H9 (cell line): Measurements from ENCODE around the gene SMIM9. TPM values are rescaled to one million over a fixed set of nuclear protein-coding genes. Genes with fewer than 3 reads are reported as not detected.

Experiments used
- DNase-seq: peaks from one replicate; pipeline ENCODE4 v3.0.0-alpha.2; 2017
- H2AFZ ChIP-seq: one replicate; pipeline ENCODE4 v1.6.1; 2013; ENCODE audit warnings: mild to moderate bottlenecking, low read length, control low read depth, moderate library complexity
- H2AK5ac ChIP-seq: 2 replicates; pipeline ENCODE4 v1.6.1; 2013; ENCODE audit warnings: low read length, control low read depth, mixed read lengths; ENCODE audit not compliant: insufficient read length
- H2BK120ac ChIP-seq: one replicate; pipeline ENCODE4 v1.6.1; 2013; ENCODE audit warnings: low read depth, mild to moderate bottlenecking, low read length, control low read depth, inconsistent platforms; ENCODE audit not compliant: poor library complexity, severe bottlenecking
- H2BK12ac ChIP-seq: 2 replicates; pipeline ENCODE4 v1.6.1; 2013; ENCODE audit warnings: low read length, control low read depth, mixed read lengths, low read depth; ENCODE audit not compliant: insufficient read length
- H2BK15ac ChIP-seq: 2 replicates; pipeline ENCODE4 v1.6.1; 2013; ENCODE audit warnings: low read depth, low read length, control low read depth
- H2BK20ac ChIP-seq: one replicate; pipeline ENCODE4 v1.6.1; 2013; ENCODE audit warnings: low read depth, mild to moderate bottlenecking, low read length, control low read depth, inconsistent platforms; ENCODE audit not compliant: poor library complexity, severe bottlenecking
- H2BK5ac ChIP-seq: 2 replicates; pipeline ENCODE4 v1.6.1; 2013; ENCODE audit warnings: low read length, control low read depth, mixed read lengths; ENCODE audit not compliant: insufficient read length
- H3K14ac ChIP-seq: 2 replicates; pipeline ENCODE4 v1.6.1; 2013; ENCODE audit warnings: low read length, control low read depth; ENCODE audit not compliant: insufficient read depth
- H3K18ac ChIP-seq: 2 replicates; pipeline ENCODE4 v1.6.1; 2013; ENCODE audit warnings: low read depth, mild to moderate bottlenecking, mixed read lengths, low read length, control low read depth; ENCODE audit not compliant: insufficient read length
- H3K23ac ChIP-seq: 2 replicates; pipeline ENCODE4 v1.6.1; 2013; ENCODE audit warnings: low read length, control low read depth, mixed read lengths, low read depth; ENCODE audit not compliant: insufficient read length
- H3K23me2 ChIP-seq: 2 replicates; pipeline ENCODE4 v1.6.1; 2013; ENCODE audit warnings: low read depth, mild to moderate bottlenecking, mixed read lengths, low read length, control low read depth; ENCODE audit not compliant: insufficient read length, poor library complexity, severe bottlenecking
- H3K27ac ChIP-seq: 2 replicates; pipeline ENCODE4 v1.5.1; 2013; ENCODE audit warnings: low read length, control low read depth, mixed read lengths, low read depth; ENCODE audit not compliant: insufficient read length
- H3K27me3 ChIP-seq: 2 replicates; pipeline ENCODE4 v1.6.1; 2013; ENCODE audit warnings: low read length, control low read depth, inconsistent platforms; ENCODE audit not compliant: insufficient read depth
- H3K4ac ChIP-seq: 2 replicates; pipeline ENCODE4 v1.6.1; 2013; ENCODE audit warnings: low read depth, mild to moderate bottlenecking, control low read depth, inconsistent platforms, low read length, moderate library complexity
- H3K4me1 ChIP-seq: 2 replicates; pipeline ENCODE4 v1.6.1; 2013; ENCODE audit warnings: low read length, control low read depth, inconsistent platforms; ENCODE audit not compliant: insufficient read depth
- H3K4me2 ChIP-seq: 2 replicates; pipeline ENCODE4 v1.6.1; 2013; ENCODE audit warnings: low read length, control low read depth, mixed read lengths; ENCODE audit not compliant: insufficient read length, insufficient read depth
- H3K56ac ChIP-seq: 2 replicates; pipeline ENCODE4 v1.6.1; 2013; ENCODE audit warnings: low read depth, mild to moderate bottlenecking, mixed read lengths, low read length, control low read depth; ENCODE audit not compliant: insufficient read length
- H3K79me1 ChIP-seq: 2 replicates; pipeline ENCODE4 v1.6.1; 2013; ENCODE audit warnings: low read depth, mild to moderate bottlenecking, moderate library complexity, low read length, control low read depth, inconsistent platforms; ENCODE audit not compliant: insufficient read depth, poor library complexity, severe bottlenecking
- H3K79me2 ChIP-seq: 2 replicates; pipeline ENCODE4 v1.6.1; 2013; ENCODE audit warnings: low read length, control low read depth, inconsistent platforms; ENCODE audit not compliant: insufficient read depth
- H3K9ac ChIP-seq: 2 replicates; pipeline ENCODE4 v1.6.1; 2013; ENCODE audit warnings: low read length, control low read depth, mixed read lengths; ENCODE audit not compliant: insufficient read length; ENCODE audit errors: extremely low read depth
- H3K9me3 ChIP-seq: one replicate; pipeline ENCODE4 v1.6.1; 2013; ENCODE audit warnings: low read depth, low read length, inconsistent platforms; ENCODE audit not compliant: control insufficient read depth
- H3T11ph ChIP-seq: one replicate; pipeline ENCODE4 v1.6.1; 2013; ENCODE audit warnings: mild to moderate bottlenecking, low read length, control low read depth, inconsistent platforms
- H4K20me1 ChIP-seq: one replicate; pipeline ENCODE4 v1.6.1; 2013; ENCODE audit not compliant: control insufficient read depth, insufficient read length, insufficient read depth
- H4K5ac ChIP-seq: 2 replicates; pipeline ENCODE4 v1.6.1; 2013; ENCODE audit warnings: low read depth, mild to moderate bottlenecking, mixed read lengths, low read length, control low read depth; ENCODE audit not compliant: insufficient read length
- H4K8ac ChIP-seq: replicated peaks from 2 replicates; pipeline ENCODE4 v1.6.1; 2013; ENCODE audit warnings: low read length, control low read depth, mixed read lengths, low read depth; ENCODE audit not compliant: insufficient read length
- H4K91ac ChIP-seq: 2 replicates; pipeline ENCODE4 v1.6.1; 2013; ENCODE audit warnings: low read depth, mild to moderate bottlenecking, moderate library complexity, mixed read lengths, low read length, control low read depth; ENCODE audit not compliant: insufficient read length
- H3K27ac Mint-ChIP-seq, 3 experiments: 2 replicates in 2 of 3; 3 replicates in 1 of 3; pipeline ENCODE4 v1.8.0; 2020 to 2021; ENCODE audit warnings: mixed read lengths in 3 of 3, mild to moderate bottlenecking in 1 of 3, moderate library complexity in 1 of 3
- H3K27me3 Mint-ChIP-seq: 2 replicates; pipeline ENCODE4 v1.8.0; 2021; ENCODE audit warnings: low read depth, mild to moderate bottlenecking, moderate library complexity, mixed read lengths
- H3K36me3 Mint-ChIP-seq, 3 experiments: 2 replicates in 2 of 3; 3 replicates in 1 of 3; pipeline ENCODE4 v1.8.0; 2020 to 2021; ENCODE audit warnings: low read depth in 3 of 3, mixed read lengths in 3 of 3; ENCODE audit not compliant: insufficient read depth in 1 of 3
- H3K4me1 Mint-ChIP-seq, 2 experiments: 2 replicates each; pipeline ENCODE4 v1.8.0; 2020; ENCODE audit warnings: mixed read lengths in 2 of 2
- H3K4me3 Mint-ChIP-seq, 2 experiments: 2 replicates in 1 of 2; 3 replicates in 1 of 2; pipeline ENCODE4 v1.8.0; 2020 to 2021; ENCODE audit warnings: mild to moderate bottlenecking in 2 of 2, mixed read lengths in 2 of 2, moderate library complexity in 1 of 2
- H3K9me3 Mint-ChIP-seq, 2 experiments: 2 replicates in 1 of 2; 3 replicates in 1 of 2; pipeline ENCODE4 v1.8.0; 2020; ENCODE audit warnings: mild to moderate bottlenecking in 2 of 2, mixed read lengths in 2 of 2, moderate library complexity in 1 of 2
- CTCF ChIP-seq: fragments of 200-600 bp; sonication (generic); conservative IDR thresholded peaks from 3 replicates; pipeline ENCODE4 v1.8.0; 2021; ENCODE audit warnings: antibody characterized with exemption, mild to moderate bottlenecking
- WGBS: extraction: QIAGEN DNeasy Blood & Tissue Kit; methylation state at CpG from one replicate; pipeline ENCODE4 v1.1.7; 2013; ENCODE audit warnings: missing lambda C conversion rate, low lambda C conversion rate, mixed read lengths; ENCODE audit not compliant: insufficient read length; ENCODE audit errors: extremely low coverage; 5-methylcytosine and 5-hydroxymethylcytosine counted together
- total RNA-seq: library from RNA; stranded (reverse); gene quantifications from 2 replicates; pipeline ENCODE4 v1.2.1, GENCODE V29; 2021

The SMIM9 gene
- total RNA-seq, 1 experiment from 2014 or later, result not detected

DNA sequence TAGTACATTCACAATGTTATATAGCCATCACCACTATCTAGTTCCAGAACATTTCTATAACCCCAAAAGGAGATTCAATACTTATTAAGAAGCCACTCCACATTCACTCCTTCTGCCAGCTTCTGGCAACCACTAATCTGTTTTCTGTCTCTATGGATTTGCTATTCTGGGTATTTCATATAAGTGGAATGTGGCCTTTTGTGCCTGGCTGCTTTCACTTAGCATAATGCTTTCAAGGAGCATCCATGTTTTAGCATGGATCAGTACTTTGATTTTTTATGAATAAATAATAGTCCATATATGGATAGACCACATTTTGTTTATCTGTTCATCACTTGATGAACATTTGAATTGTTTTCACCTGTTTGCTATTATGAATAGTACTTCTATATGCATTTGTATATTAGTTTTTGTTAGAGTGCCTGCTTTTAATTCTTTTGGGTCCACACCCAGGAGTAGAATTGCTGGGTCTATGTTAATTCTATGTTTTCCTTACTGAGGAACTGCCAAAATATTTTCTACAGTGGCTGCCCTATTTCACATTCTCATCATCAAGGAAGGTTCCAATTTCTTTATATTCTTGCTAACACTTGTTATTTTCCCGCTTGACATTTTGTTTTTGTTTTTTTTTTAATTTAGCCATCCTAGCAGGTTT is 16.6 kb upstream of the SMIM9 start:
- no peak overlapping the region for H3K27ac Mint-ChIP-seq
- H3K27me3 Mint-ChIP-seq, result peaks cover 5% of the 10 kb centered on the region; the same call in 1 of the 2 replicates
- H3K36me3 Mint-ChIP-seq, result peaks cover 7 to 19% (median 17%) of the 10 kb centered on the region in 3 experiments
- H3K9me3 Mint-ChIP-seq, result peaks cover 71 to 73% of the 10 kb centered on the region in 2 experiments
- no peak overlapping the region for H3K4me3 Mint-ChIP-seq
- H2BK20ac ChIP-seq, result no peak overlapping the region
- no peaks in the 10 kb centered on the region for H3K27me3 ChIP-seq
- no peak overlapping the region for H2AK5ac ChIP-seq
- no peak overlapping the region for H3K4me2 ChIP-seq
- no peak for DNase-seq
- no peak overlapping the region for H2BK12ac ChIP-seq
- no peak overlapping the region for H3K4ac ChIP-seq
- H3K56ac ChIP-seq, result no peak overlapping the region
- no peak overlapping the region for H3K23ac ChIP-seq
- no peak overlapping the region for H2BK15ac ChIP-seq
- H3K9me3 ChIP-seq, result peaks cover 16% of the 10 kb centered on the region
- H2AFZ ChIP-seq, result no peak overlapping the region
- no peak overlapping the region for H3K18ac ChIP-seq
- no peak overlapping the region for H2BK120ac ChIP-seq
- no peak overlapping the region for H4K5ac ChIP-seq
- WGBS, result no CpG with 5 or more reads among the region's 1 CpG
- H3K14ac ChIP-seq, result no peak overlapping the region
- no peak overlapping the region for H3K9ac ChIP-seq
- no peaks in the 10 kb centered on the region; a peak in 1 of 4 replicates for H3K4me1 Mint-ChIP-seq
- no peak overlapping the region for H2BK5ac ChIP-seq
- H4K91ac ChIP-seq, result no peak overlapping the region
- no peak overlapping the region for H3T11ph ChIP-seq
- H3K79me1 ChIP-seq, result no peaks in the 10 kb centered on the region
- no peak overlapping the region for H4K8ac ChIP-seq
- no peak overlapping the region for H3K27ac ChIP-seq
- no peak for TF ChIP-seq CTCF
- H3K79me2 ChIP-seq, result no peaks in the 10 kb centered on the region
- H3K23me2 ChIP-seq, result no peaks in the 10 kb centered on the region
- no peaks in the 10 kb centered on the region for H3K4me1 ChIP-seq
- H4K20me1 ChIP-seq, result no peaks in the 10 kb centered on the region
